Lower leg skin (tissue), 4 donors: ENCODE data around the gene ZNF436. TPM values are rescaled to one million over a fixed set of nuclear protein-coding genes. Genes with fewer than 3 reads are reported as not detected.

Source experiments
- DNase-seq, 2 donors: peaks; one replicate each; pipeline ENCODE4 v3.0.0-alpha.2; 2019; ENCODE audit warnings: low spot score in 2 of 2
- H3K4me3 ChIP-seq: fragments of 200-600 bp; sonication (generic); 2 replicates; pipeline ENCODE4 v1.5.1; 2017; ENCODE audit warnings: mild to moderate bottlenecking, low read depth; ENCODE audit not compliant: poor library complexity, severe bottlenecking
- CTCF ChIP-seq, 3 donors: fragments of 450-650 bp; IDR thresholded peaks; one replicate each; pipeline ENCODE4 v1.5.1; 2016; ENCODE audit warnings: antibody characterized with exemption in 3 of 3, mild to moderate bottlenecking in 3 of 3, moderate library complexity in 2 of 3
- POLR2A ChIP-seq, 2 donors: fragments of 450-650 bp; IDR thresholded peaks; one replicate each; pipeline ENCODE4 v1.6.1; 2016 to 2017; ENCODE audit warnings: antibody characterized with exemption in 2 of 2, mild to moderate bottlenecking in 1 of 2, moderate library complexity in 1 of 2
- WGBS, 2 donors: methylation state at CpG; one replicate each; pipeline ENCODE4 v1.1.5; 2018; 5-methylcytosine and 5-hydroxymethylcytosine counted together
- intact Hi-C: fragments of 100-400 bp; cut with DNase I; formaldehyde crosslinking; loops from one replicate; pipeline ENCODE4 v1.15.0; 2023; ENCODE audit warnings: low total_unique reads
- total RNA-seq, 4 donors: library from RNA; depleted of rRNA; stranded (reverse); fragments of >200 nt; gene quantifications; one replicate each; pipeline ENCODE4 v1.1.0, GENCODE V29; 2016

Gene ZNF436
- total RNA-seq, 4 donors from 2014 or later = 19.1 to 41.6 (median 32.8) TPM

DNA sequence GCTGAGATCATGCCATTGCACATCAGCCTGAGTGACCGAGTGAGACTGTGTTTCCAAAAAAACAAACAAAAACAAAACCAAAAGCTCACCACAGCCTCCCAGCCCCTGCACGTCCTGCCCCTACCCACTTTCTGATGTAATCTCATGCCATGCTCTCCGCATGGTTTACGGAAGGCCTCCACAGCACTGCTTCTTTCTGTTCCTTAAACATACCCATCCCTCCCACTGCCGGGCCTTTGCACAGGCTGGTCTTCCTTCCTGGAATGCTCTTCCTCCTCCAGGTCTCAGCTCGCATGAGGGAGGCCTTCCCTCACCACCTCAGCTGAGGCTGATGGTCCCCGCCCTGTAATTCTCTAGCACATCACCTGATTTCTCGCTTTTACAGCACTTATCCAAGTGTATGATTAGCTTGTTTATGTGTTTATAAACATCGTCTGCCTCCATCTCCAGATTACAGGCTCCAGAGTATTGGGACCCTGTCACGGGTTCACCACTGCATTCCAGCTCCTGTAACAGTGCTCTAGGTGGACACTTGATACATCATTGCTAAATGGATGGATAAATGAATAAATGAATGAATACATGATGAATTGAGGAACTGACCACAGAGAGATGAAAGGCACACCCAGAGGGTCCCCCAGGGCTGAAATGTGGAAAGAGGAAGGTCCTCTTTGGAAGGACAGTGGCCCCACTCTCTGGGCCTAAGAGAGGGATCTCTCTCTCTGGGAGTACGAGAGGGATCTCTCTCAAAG is 32.8 kb upstream of the ZNF436 start:
- H3K4me3 ChIP-seq = no peak overlapping the region
- 60 to 67% methylated on average over 11 of the region's 11 CpGs for WGBS, 2 donors
- DNase-seq = no peak
- TF ChIP-seq CTCF (IDR thresholded peaks at IDR 0.05) (no peak), POLR2A (IDR thresholded peaks at IDR 0.05) (no peak)
- intact Hi-C loops = no loop called here

DNA sequence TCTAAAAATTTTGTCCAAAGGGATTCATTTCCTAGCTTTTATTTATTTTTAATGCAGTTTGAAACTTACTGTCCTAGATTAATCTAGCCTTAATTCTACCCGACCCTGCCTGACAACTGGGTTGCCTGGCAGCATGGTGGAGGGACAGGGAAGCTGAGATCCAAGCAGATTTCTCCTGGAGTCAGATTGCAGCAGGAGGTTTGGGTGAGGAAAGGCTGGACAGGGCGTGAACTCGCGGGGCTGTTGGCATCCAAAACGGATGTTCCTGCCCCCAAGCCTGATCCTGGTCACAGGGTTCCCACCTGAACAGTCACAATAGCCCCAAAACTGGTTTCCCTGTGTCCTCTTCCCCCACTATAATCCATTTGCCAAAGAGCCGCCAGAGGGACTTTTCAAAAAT is 31.7 kb upstream of the ZNF436 start:
- WGBS, 2 donors = 67 to 68% methylated on average over 6 of the region's 6 CpGs
- no peak overlapping the region for H3K4me3 ChIP-seq
- TF ChIP-seq POLR2A (IDR thresholded peaks at IDR 0.05) = no peak
- TF ChIP-seq CTCF (IDR thresholded peaks at IDR 0.05) = no peak
- intact Hi-C loops = no loop called here
- no peak for DNase-seq

DNA sequence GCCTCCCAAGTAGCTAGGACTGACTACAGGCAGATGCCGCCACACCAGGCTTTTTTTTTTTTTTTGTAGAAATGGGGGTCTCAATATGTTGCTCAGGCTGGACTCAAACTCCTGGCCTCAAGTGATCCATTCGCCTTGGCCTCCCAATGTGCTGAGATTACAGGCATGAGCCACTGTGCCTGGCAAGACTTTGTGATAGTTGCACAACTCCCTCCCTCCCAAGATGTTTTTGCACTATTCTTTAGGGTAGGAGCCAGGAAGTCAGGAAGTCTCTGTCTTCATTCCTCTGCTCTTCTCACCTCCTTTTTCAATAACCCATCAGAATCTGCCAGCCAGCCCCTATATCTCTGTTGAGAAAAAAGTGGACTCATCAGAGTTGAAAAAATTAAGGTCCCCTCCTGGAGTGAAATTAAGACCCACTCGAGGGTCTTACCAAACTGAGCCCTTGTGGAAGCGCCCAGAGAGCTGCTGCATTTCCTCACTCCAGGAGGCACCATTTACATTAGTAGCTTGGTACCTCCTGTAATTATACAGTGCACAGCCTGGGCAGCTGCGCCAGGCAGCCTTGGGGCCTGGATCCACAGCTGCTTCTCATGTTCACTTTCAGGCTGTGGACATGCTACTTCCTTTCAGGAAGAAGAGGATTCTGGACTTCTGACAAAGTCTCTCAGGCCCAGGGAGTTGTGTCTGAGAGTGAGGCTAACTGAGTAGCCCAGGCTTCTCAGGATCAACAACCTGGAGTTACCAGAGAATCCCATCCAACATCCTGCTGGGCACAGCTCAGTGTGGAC is 30.9 kb upstream of the ZNF436 start:
- 66 to 68% methylated on average over 5 of the region's 5 CpGs for WGBS, 2 donors
- no peak for DNase-seq
- TF ChIP-seq CTCF (IDR thresholded peaks at IDR 0.05) (no peak), POLR2A (IDR thresholded peaks at IDR 0.05) (no peak)
- H3K4me3 ChIP-seq = no peak overlapping the region
- intact Hi-C loops = no loop called here

DNA sequence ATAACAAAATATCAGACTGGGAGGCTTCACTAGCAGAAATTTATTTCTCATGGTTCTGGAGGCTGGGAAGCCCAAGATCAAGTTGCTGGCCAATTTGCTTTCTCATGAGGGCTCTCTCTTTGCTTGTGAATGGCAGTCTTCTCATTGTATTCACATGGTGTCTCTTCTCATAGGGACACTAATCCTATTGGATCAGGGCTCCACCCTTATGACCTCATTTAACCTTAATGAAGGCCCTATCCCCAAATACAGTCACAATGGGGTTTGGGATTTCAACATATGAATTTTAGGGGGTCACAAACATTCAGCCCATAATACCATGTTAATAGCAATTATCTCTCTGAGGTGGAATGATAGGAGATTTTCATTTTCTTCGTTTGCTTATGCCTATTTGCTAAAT is 29.6 kb upstream of the ZNF436 start:
- DNase-seq = no peak
- no peak overlapping the region for H3K4me3 ChIP-seq
- TF ChIP-seq CTCF (IDR thresholded peaks at IDR 0.05) = no peak
- TF ChIP-seq POLR2A (IDR thresholded peaks at IDR 0.05) = no peak
- WGBS, 2 donors = 96 to 100% methylated on average over 1 of the region's 1 CpG
- intact Hi-C loops = no loop called here

DNA sequence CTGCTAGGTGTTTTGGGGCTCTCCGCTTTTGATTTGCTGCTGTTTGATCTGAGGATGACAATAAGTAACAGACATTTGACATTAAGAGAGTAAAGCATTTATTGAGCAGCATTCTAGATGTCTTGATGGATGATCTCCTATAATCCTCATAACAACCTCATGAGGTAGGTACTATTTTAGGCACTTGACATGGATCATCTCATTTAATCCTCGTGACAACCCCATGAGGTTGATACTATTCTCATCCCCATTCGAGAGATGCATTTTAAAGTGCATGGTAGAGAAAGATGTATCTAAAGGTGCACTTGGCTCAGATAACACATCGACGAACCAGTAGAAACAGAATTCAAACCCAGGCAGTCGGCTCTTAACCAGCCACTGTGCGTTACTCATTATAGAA is 28.3 kb upstream of the ZNF436 start:
- no peak for TF ChIP-seq CTCF (IDR thresholded peaks at IDR 0.05)
- no peak for TF ChIP-seq POLR2A (IDR thresholded peaks at IDR 0.05)
- H3K4me3 ChIP-seq = no peak overlapping the region
- no peak for DNase-seq
- intact Hi-C loops = no loop called here
- WGBS, 2 donors = 93 to 94% methylated on average over 7 of the region's 7 CpGs
